Measurements from ENCODE around the gene ACTG2. TPM values are rescaled to one million over a fixed set of nuclear protein-coding genes. Genes with fewer than 3 reads are reported as not detected.

ACTG2 gene
- total RNA-seq, 1 experiment from 2014 or later: 0.97 TPM

GRCh38 chr2:73949802-73950201 lies 57.0 kb downstream of the ACTG2 start:
- DNase-seq: no peak
- Histone ChIP-seq H3K4me3 (ENCODE audit: insufficient read depth, low read depth, low read length) (no peak overlapping the region), H3K36me3 (replicated peaks; ENCODE audit: control insufficient read depth, insufficient read depth, low read length) (peaks cover 45% of the 10 kb centered on the region), H3K27me3 (ENCODE audit: control insufficient read depth, insufficient read depth, low read length) (no peaks in the 10 kb centered on the region)

GRCh38 chr2:73952499-73953446 lies 60.0 kb downstream of the ACTG2 start:
- Histone ChIP-seq H3K36me3 (replicated peaks; ENCODE audit: control insufficient read depth, insufficient read depth, low read length) (peaks cover 47% of the 10 kb centered on the region), H3K27me3 (ENCODE audit: control insufficient read depth, insufficient read depth, low read length) (no peaks in the 10 kb centered on the region), H3K4me3 (ENCODE audit: insufficient read depth, low read depth, low read length) (no peak overlapping the region)
- no peak for DNase-seq

GRCh38 chr2:73956218-73956865 lies 63.5 kb downstream of the ACTG2 start:
- DNase-seq: no peak
- H3K27me3 ChIP-seq (ENCODE audit: control insufficient read depth, insufficient read depth, low read length): no peaks in the 10 kb centered on the region
- peaks cover 31% of the 10 kb centered on the region for H3K36me3 ChIP-seq (replicated peaks; ENCODE audit: control insufficient read depth, insufficient read depth, low read length)
- no peak overlapping the region for H3K4me3 ChIP-seq (ENCODE audit: insufficient read depth, low read depth, low read length)

- Histone ChIP-seq H3K4me3 (ENCODE audit: insufficient read depth, low read depth, low read length) (no peak overlapping the region), H3K27me3 (ENCODE audit: control insufficient read depth, insufficient read depth, low read length) (no peaks in the 10 kb centered on the region), H3K36me3 (replicated peaks; ENCODE audit: control insufficient read depth, insufficient read depth, low read length) (peaks cover 12% of the 10 kb centered on the region)
- no peak for DNase-seq
Observed at GRCh38 chr2:73961274-73961673, 68.5 kb downstream of the ACTG2 start.

GRCh38 chr2:73961823-73962615 lies 69.2 kb downstream of the ACTG2 start:
- Histone ChIP-seq H3K4me3 (ENCODE audit: insufficient read depth, low read depth, low read length) (no peak overlapping the region), H3K27me3 (ENCODE audit: control insufficient read depth, insufficient read depth, low read length) (no peaks in the 10 kb centered on the region), H3K36me3 (replicated peaks; ENCODE audit: control insufficient read depth, insufficient read depth, low read length) (peaks cover 6% of the 10 kb centered on the region)
- no peak for DNase-seq

- H3K27me3 ChIP-seq (ENCODE audit: control insufficient read depth, insufficient read depth, low read length): no peaks in the 10 kb centered on the region
- H3K4me3 ChIP-seq (ENCODE audit: insufficient read depth, low read depth, low read length): no peak overlapping the region
- no peak for DNase-seq
- H3K36me3 ChIP-seq (replicated peaks; ENCODE audit: control insufficient read depth, insufficient read depth, low read length): peaks cover 6% of the 10 kb centered on the region
Observed at GRCh38 chr2:73962798-73963197, 70.0 kb downstream of the ACTG2 start.

- DNase-seq: no peak
- Histone ChIP-seq H3K27me3 (ENCODE audit: control insufficient read depth, insufficient read depth, low read length) (no peaks in the 10 kb centered on the region), H3K4me3 (ENCODE audit: insufficient read depth, low read depth, low read length) (no peak overlapping the region), H3K36me3 (replicated peaks; ENCODE audit: control insufficient read depth, insufficient read depth, low read length) (peaks cover 4% of the 10 kb centered on the region)
Observed at GRCh38 chr2:73963385-73964120, 70.7 kb downstream of the ACTG2 start.

- H3K4me3 ChIP-seq (ENCODE audit: insufficient read depth, low read depth, low read length): no peak overlapping the region
- no peak for DNase-seq
- H3K36me3 ChIP-seq (replicated peaks; ENCODE audit: control insufficient read depth, insufficient read depth, low read length): peaks cover 1% of the 10 kb centered on the region; the same call in 1 of the 2 replicates
- H3K27me3 ChIP-seq (ENCODE audit: control insufficient read depth, insufficient read depth, low read length): no peaks in the 10 kb centered on the region
Observed at GRCh38 chr2:73964223-73964622, 71.4 kb downstream of the ACTG2 start.

- H3K36me3 ChIP-seq (replicated peaks; ENCODE audit: control insufficient read depth, insufficient read depth, low read length): no peaks in the 10 kb centered on the region; the same call in 1 of the 2 replicates
Observed at GRCh38 chr2:73965053-73965452, 72.2 kb downstream of the ACTG2 start.

GRCh38 chr2:73968357-73968937 lies 75.6 kb downstream of the ACTG2 start:
- Histone ChIP-seq H3K4me3 (ENCODE audit: insufficient read depth, low read depth, low read length) (no peak overlapping the region), H3K36me3 (replicated peaks; ENCODE audit: control insufficient read depth, insufficient read depth, low read length) (no peaks in the 10 kb centered on the region), H3K27me3 (ENCODE audit: control insufficient read depth, insufficient read depth, low read length) (no peaks in the 10 kb centered on the region)
- no peak for DNase-seq

More at GRCh38 chr2:73965053-73965452, 72.2 kb downstream of the ACTG2 start:
- no peaks in the 10 kb centered on the region for H3K27me3 ChIP-seq (ENCODE audit: control insufficient read depth, insufficient read depth, low read length)
- DNase-seq: no peak
- H3K4me3 ChIP-seq (ENCODE audit: insufficient read depth, low read depth, low read length): no peak overlapping the region

- Histone ChIP-seq H3K4me3 (ENCODE audit: insufficient read depth, low read depth, low read length) (no peak overlapping the region), H3K36me3 (replicated peaks; ENCODE audit: control insufficient read depth, insufficient read depth, low read length) (no peaks in the 10 kb centered on the region), H3K27me3 (ENCODE audit: control insufficient read depth, insufficient read depth, low read length) (no peaks in the 10 kb centered on the region)
- DNase-seq: no peak
Observed at GRCh38 chr2:73969356-73969755, 76.5 kb downstream of the ACTG2 start.
